Amniotic stem cell (primary cell): ENCODE results near the gene KANSL1.

Experiments used
- DNase-seq: peaks from one replicate; lab custom pipeline; 2025; lab: John Stamatoyannopoulos, UW

The KANSL1 gene

DNA sequence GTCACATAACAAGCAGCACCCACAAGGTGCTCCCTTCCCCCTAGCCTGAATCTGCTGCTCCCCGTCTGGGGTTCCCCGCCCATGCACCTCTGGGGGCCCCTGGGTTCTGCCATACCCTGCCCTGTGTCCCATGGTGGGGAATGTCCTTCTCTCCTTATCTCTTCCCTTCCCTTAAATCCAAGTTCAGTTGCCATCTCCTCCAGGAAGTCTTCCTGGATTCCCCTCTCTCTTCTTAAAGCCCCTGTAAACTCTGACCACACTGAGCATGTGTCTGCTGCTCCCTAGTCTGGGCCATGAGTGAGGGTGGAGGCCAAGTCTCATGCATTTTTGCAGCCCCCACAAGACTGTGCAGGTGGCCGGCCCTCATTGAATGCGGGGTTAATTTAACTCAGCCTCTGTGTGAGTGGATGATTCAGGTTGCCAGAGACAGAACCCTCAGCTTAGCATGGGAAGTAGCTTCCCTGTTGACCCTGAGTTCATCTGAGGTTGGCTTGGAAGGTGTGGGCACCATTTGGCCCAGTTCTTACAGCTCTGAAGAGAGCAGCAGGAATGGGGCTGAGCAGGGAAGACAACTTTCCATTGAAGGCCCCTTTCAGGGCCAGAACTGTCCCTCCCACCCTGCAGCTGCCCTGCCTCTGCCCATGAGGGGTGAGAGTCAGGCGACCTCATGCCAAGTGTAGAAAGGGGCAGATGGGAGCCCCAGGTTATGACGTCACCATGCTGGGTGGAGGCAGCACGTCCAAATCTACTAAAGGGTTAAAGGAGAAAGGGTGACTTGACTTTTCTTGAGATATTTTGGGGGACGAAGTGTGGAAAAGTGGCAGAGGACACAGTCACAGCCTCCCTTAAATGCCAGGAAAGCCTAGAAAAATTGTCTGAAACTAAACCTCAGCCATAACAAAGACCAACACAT is 194.0 kb downstream of the KANSL1 start, which contains the start of gene STH:
Gene STH, plus strand, starts transcription at position 264 of the 913 bp plus-strand sequence. Its CDS starts 30 bp downstream, at position 294.
- no peak for DNase-seq

DNA sequence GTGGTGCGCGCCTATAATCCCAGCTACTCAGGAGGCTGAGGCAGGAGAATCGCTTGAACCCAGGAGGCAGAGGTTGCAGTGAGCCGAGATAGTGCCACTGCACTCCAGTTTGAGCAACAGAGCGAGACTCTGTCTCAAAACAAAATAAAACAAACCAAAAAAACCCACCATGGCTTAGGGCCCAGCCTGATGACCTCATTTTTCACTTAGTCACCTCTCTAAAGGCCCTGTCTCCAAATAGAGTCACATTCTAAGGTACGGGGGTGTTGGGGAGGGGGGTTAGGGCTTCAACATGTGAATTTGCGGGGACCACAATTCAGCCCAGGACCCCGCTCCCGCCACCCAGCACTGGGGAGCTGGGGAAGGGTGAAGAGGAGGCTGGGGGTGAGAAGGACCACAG is 195.6 kb downstream of the KANSL1 start:
- DNase-seq: no peak

DNA sequence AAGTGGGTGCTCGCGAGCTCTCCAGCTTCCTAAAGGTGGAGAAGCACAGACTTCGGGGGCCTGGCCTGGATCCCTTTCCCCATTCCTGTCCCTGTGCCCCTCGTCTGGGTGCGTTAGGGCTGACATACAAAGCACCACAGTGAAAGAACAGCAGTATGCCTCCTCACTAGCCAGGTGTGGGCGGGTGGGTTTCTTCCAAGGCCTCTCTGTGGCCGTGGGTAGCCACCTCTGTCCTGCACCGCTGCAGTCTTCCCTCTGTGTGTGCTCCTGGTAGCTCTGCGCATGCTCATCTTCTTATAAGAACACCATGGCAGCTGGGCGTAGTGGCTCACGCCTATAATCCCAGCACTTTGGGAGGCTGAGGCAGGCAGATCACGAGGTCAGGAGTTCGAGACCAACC is 196.1 kb downstream of the KANSL1 start:
- no peak for DNase-seq

DNA sequence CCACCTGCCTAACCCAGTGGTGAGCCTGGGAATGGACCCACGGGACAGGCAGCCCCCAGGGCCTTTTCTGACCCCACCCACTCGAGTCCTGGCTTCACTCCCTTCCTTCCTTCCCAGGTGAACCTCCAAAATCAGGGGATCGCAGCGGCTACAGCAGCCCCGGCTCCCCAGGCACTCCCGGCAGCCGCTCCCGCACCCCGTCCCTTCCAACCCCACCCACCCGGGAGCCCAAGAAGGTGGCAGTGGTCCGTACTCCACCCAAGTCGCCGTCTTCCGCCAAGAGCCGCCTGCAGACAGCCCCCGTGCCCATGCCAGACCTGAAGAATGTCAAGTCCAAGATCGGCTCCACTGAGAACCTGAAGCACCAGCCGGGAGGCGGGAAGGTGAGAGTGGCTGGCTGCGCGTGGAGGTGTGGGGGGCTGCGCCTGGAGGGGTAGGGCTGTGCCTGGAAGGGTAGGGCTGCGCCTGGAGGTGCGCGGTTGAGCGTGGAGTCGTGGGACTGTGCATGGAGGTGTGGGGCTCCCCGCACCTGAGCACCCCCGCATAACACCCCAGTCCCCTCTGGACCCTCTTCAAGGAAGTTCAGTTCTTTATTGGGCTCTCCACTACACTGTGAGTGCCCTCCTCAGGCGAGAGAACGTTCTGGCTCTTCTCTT is 196.8 kb downstream of the KANSL1 start:
- no peak for DNase-seq

DNA sequence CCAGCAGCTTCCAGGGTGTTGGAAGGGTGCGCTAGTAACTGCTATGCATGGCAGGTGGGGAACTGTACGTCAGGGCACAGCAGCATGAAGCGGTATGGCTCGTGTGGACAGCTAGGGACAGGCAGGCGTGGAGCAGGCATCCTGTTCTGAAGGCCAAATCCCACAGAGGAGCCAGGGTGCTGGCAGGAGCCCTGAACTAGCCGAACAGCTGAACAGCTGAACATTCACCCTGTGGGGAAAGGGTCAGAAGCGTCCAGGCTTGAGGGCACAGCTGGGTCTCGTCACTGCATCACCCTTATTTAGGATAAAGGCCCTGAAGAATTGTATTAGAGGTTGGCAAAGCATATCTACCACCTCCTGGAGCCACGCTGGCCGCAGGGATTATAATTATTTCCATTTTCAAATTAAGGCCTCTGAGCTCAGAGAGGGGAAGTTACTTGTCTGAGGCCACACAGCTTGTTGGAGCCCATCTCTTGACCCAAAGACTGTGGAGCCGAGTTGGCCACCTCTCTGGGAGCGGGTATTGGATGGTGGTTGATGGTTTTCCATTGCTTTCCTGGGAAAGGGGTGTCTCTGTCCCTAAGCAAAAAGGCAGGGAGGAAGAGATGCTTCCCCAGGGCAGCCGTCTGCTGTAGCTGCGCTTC is 197.5 kb downstream of the KANSL1 start:
- no peak for DNase-seq

DNA sequence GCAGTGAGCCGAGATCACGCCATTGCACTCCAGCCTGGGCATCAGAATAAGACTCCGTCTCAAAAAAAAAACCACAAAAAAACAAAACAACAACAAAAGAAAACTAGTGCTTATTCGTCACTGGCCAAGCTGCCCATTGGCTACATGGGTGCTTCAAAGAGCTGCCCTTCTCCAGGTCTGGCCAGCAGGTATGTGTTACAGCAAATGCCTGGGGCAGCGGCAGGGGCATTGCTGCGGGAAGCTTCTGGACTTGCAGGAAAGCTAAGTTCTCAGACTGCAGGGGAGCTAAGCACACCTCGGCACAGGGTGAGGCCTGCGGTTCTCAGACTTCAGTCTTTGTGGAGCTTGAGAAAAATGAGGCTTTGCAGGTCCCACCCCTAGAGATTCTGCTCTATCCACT is 198.2 kb downstream of the KANSL1 start:
- DNase-seq: no peak

DNA sequence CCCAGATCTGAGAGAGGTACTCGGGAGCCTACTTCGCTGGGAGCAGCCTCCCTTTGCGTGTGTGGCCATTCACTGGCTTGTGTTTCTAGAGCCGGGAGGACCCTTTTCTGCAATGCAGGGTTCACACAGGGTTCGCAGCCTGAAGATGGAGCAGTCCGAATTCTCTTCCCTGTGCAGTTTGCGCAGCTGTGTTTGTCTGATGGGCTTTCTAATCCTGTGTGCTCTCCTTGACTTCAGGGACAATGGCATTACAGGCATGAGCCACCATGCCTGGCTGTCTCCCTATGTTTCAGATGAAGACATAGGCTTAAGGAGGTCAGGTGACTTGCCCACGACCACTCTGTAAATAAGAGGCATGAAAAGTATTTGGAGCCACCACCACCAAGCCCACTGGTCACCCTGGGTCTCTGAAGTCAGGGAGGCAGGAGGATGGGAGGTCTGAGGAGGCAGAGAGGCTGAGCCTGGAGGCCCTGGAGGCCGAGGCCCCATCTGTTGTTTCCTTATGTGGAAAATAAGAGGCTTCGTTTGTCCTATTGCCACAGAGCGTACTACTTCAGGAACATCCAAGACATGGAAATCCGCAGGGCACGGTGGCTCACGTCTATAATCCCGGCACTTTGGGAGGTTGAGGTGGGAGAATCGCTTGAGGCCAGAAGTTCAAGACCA is 199.1 kb downstream of the KANSL1 start:
- DNase-seq: no peak

DNA sequence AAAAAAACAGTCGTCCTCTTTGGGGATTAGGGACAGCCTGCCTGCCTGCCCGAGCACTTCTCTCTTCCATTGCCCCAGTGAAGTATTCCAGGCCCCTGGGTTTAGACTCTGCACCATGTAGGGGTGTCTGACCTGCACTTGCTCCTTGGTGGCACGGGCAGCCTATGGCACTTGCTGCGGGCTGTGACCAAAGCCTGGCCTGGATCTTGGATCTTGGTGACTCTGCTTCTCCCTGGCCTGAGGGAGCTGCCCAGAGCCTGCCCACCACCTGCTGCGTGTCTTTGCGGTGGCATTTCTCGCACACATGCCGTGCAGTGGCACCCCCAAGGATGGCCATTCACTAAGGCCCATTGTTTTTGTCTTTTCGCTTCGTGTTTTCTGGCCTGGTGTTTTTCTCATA is 200.3 kb downstream of the KANSL1 start:
- no peak for DNase-seq

DNA sequence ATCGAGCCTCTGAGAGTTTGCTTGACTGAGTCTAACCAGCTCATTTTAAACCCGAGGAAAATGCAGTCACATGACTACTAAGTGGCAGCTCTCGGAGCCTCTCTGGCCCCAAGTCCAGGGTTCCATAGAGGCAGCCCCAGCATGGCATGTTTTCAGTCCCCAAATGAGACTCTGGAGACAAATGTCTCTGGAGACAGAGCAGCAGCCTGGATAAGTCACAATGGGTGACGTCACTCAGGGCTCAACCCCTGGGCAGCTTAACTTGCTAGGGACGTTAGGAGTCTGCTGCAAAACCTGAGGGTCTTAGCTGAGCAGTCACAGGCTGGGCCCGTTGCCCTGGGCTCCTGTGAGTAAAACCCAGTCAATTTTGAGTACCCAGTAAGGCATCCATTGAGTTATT is 201.1 kb downstream of the KANSL1 start:
- no peak for DNase-seq

DNA sequence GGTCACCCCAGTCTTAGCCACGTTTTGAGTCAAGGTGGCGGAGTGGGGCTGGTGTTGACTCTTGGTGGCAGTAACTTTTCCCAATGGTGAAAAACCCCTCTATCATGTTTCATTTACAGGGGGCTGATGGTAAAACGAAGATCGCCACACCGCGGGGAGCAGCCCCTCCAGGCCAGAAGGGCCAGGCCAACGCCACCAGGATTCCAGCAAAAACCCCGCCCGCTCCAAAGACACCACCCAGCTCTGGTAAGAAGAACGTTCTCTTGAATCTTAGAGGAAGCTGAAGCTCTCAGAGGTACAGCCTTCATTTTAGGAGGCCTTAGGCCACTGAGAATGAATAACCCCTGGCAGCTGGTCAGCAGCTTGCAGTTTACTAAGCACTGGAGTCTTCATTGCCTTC is 201.9 kb downstream of the KANSL1 start:
- DNase-seq: no peak

DNA sequence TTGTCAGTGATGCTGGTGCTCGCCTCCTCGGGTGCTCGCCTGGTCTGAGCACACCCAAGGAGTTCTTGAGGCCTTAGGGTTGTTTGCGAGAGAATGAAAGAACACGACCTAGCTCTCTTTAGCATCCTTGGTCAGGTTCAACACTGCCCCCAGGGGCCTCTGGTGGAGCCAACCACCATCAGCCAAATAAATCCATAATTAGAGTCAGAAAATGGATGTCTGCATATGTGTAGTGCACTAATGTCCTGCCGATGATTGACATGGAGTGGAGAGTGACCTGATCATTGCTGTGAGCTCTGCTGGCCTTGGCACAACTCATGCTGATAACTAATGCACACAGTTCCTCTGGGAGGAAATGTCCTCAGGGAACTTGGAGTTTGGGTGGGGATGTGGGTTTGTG is 202.3 kb downstream of the KANSL1 start:
- no peak for DNase-seq

DNA sequence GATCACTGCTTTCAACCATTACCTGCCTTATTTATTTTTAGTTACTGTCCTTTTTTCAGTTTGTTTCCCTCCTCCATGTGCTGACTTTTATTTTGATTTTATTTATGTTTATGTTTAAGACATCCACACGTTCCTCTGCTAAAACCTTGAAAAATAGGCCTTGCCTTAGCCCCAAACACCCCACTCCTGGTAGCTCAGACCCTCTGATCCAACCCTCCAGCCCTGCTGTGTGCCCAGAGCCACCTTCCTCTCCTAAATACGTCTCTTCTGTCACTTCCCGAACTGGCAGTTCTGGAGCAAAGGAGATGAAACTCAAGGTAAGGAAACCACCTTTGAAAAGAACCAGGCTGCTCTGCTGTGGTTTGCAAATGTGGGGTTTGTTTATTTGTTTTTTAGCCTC is 203.5 kb downstream of the KANSL1 start:
- DNase-seq: no peak

DNA sequence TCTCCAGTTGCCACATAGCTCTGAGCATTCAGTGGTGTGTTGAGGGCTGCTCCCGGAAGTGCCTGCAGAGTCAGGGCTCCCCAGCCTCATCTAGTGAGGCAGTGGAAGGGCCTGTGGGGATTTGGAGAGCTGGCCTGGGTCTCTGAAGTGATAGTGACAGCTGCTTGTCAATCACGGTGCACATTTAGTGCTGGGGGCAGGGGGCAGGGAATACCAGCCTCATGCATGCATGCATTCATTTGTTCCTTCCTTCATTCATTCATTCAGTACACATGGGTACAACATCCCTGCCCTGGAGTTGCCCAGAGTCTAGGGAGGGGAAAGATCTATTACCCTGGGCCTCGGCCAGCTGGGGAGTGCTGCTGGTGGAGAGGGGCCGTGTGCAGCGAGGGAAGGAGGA is 205.5 kb downstream of the KANSL1 start:
- DNase-seq: no peak

DNA sequence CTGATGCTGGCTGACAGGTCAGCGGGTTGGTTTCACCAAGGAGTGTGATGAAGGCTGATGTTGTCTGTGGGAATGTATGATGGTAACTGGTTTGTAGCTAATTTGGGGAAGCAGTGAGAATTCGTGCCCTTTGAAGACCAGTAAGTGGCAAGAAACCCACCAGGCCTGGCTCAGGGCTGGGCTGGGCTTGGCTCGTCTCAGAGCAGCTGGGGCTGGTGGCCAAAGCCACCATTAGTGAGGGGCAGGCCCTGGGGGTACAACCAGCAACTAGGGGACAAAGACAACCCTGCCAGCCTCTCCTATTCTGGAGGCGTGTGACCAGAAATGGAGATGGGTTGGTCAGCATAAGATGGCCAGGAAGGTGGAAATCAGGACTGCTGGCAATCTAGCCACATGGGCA is 207.2 kb downstream of the KANSL1 start:
- no peak for DNase-seq

DNA sequence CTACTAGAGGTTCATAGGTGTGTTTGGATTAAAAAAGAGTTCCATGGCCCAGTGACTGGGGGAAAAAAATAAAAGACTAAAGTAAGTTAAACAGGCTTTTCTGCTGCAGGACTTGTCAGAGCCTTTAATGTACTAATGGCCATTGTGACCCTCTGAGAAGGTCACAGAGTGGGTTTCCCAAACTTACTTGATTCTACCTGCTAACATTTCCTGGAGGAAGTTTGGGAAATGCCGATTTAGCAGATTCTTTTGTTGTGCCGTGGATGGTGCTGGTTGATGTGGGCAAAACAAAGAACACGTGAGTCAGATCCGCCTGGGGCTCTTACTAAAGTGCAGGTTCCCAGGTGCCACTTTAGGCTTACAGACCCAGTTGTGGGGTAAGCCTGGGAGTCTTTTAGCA is 207.8 kb downstream of the KANSL1 start:
- DNase-seq: no peak

DNA sequence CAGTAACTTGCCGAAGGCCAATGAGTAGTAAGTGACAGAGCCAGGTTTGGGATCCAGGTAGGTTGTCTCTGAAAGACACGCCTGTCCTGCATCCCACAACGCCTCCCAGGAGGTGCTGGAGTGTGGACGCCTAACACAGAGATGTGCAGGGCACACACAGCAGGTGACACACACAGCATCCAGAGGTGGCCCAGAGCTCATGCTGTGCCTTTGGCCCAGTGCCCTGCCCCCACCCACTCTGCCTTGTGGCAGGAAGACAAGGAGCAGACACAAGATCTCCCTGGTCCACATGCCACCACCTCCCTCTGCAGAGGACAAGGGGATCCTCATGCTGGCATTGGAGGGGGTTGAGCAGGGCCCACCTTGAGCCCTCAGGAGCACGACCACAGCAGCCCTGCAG is 208.9 kb downstream of the KANSL1 start:
- no peak for DNase-seq

DNA sequence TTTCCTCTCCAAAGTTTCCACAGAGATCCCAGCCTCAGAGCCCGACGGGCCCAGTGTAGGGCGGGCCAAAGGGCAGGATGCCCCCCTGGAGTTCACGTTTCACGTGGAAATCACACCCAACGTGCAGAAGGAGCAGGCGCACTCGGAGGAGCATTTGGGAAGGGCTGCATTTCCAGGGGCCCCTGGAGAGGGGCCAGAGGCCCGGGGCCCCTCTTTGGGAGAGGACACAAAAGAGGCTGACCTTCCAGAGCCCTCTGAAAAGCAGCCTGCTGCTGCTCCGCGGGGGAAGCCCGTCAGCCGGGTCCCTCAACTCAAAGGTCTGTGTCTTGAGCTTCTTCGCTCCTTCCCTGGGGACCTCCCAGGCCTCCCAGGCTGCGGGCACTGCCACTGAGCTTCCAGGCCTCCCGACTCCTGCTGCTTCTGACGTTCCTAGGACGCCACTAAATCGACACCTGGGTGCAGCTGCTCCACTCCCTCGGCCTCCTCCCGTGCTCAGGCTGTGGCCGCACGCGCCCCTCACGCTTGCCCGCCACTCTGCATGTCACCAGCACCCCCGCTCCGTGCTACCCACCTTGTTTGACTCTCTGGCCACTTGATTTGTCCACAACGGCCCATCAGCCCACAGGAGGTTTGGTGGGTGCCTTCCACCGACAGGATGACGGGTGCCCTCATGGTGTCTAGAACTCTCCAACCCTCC is 209.5 kb downstream of the KANSL1 start:
- DNase-seq: no peak

DNA sequence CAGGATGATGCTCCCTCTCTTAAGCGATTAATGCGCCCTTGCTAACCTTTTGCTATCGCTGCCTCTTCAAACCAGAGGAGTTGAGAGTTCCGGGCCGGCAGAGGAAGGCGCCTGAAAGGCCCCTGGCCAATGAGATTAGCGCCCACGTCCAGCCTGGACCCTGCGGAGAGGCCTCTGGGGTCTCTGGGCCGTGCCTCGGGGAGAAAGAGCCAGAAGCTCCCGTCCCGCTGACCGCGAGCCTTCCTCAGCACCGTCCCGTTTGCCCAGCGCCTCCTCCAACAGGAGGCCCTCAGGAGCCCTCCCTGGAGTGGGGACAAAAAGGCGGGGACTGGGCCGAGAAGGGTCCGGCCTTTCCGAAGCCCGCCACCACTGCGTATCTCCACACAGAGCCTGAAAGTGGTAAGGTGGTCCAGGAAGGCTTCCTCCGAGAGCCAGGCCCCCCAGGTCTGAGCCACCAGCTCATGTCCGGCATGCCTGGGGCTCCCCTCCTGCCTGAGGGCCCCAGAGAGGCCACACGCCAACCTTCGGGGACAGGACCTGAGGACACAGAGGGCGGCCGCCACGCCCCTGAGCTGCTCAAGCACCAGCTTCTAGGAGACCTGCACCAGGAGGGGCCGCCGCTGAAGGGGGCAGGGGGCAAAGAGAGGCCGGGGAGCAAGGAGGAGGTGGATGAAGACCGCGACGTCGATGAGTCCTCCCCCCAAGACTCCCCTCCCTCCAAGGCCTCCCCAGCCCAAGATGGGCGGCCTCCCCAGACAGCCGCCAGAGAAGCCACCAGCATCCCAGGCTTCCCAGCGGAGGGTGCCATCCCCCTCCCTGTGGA is 210.2 kb downstream of the KANSL1 start:
- no peak for DNase-seq

DNA sequence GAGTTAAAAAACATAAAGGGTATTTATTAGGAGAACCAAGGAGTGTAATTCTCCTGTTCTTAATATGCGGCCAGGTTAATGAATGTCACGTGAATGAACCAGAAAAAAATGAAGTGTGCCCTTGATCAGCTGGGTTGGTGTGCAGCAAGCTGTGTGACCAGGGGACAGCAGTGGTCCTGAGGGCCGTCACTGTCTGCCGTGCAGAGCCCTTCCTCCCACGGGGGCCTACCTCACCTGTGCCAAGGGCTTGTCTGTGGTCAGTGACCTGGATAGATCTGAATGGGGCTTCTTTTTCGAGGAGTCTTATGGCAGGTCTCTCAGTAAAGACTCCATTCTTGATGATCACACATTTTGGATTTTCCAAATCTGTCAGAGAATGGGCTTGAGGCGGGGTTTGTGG is 211.9 kb downstream of the KANSL1 start:
- no peak for DNase-seq

DNA sequence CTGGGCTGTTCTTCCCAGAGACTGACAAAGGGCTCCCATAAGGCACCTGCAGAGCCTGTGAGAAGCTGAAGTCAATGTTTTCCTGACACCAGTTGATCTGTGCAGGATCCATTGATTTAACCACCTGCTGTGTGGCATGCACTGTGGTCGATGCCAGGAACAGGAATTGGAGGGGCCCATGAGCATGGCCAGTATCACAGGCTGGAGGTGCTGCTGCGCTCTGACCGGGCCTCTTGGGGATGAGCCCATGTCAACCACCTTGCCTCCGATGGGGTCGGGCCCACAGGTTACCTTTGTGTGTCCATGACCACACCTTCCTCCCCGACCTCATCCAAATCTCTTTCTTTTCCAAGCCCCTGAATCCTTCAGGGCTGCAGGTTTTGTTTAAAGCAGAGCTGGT is 212.4 kb downstream of the KANSL1 start:
- no peak for DNase-seq
